NCI-H2171 (cell line): ENCODE measurements around the gene FOXQ1.

ENCODE experiments used
- DNase-seq: peaks from one replicate; lab custom pipeline; 2025; lab: John Stamatoyannopoulos, UW

Gene FOXQ1

DNA sequence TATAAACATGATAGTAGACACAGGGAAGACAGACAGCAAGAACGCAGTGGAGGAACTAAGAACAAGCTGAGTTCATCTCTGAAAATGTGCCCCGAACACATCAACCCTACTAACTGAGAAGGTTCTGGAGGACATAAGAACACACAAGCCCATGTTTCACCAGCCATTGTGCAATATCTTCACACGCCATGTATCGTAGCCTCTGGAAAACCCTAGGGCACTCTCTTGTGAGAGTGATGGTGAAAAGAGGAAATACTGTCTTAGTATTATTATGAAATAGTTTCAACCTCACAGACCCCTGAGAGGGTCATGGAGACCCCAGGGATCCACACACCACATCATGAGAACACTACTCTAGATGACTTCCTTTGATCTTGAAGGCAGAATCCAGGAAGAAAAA is 51.4 kb downstream of the FOXQ1 start:
- DNase-seq: no peak

DNA sequence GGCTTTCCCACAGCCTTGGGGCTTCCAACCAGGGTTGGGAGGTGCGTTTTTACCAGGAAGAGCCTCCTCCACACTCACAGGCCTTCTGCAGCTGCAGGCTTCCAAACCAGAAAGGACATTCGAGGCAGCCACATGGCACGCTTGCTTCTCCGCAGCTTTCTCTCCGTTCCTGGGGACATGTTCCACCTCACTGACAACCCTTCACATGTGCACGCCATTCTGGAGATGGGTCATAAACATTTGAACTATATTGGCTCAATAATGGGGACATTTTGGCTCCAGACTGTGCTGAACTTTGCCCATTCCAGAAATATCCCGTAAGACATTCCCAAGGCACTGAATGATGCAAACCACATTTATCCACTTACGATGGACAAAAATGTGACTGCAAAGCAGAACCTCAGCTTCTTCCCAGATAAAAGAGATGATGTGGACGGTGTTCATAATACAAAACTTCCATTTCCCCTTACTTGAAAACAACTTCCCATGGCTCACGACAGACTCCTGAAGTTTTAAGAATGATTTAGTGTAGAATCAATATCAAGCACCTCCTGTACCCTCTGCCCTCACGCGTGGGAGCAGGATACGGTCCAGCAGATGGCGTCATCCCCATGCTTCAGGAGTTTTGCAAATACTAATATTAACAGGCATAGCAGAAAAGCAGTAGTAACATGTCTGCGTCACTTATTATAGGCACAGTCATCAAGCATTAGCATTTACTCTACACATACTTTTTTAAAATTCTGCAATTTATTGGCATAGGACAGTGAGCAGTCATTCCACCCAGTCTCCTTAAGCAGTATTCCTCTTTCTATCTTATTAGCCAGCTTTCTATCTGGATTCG is 52.1 kb downstream of the FOXQ1 start:
- DNase-seq: no peak
